Right renal pelvis (tissue), 4 donors: Measurements from ENCODE around the gene RECQL5. TPM values are rescaled to one million over a fixed set of nuclear protein-coding genes. Genes with fewer than 3 reads are reported as not detected.

ENCODE experiments used
- DNase-seq, 4 donors: peaks; one replicate each; pipeline ENCODE4 v3.0.0-alpha.2; 2013; ENCODE audit warnings: low read depth in 4 of 4, low spot score in 3 of 4, missing footprints in 1 of 4
- polyA plus RNA-seq, 4 donors: library from polyadenylated mRNA; unstranded; fragments of 120-200 nt; gene quantifications; one replicate each; pipeline ENCODE4 v1.2.1, GENCODE V29; 2013; ENCODE audit not compliant: insufficient read length in 4 of 4

Gene RECQL5
- 10 to 100 TPM; 33.7 to 46.5 (median 38.7) TPM for polyA plus RNA-seq

- peak; percentile 98 to 99 (median 98) for DNase-seq
Observed at GRCh38 chr17:75666959-75667790, at the start of gene RECQL5, which contains the start of gene SAP30BP. TSS of gene RECQL5 (minus strand) at chr17:75667154. CDS start at chr17:75666557, 597 bp downstream. TSS of gene SAP30BP (plus strand) at chr17:75667338. CDS start at chr17:75667373, 35 bp downstream.

DNA sequence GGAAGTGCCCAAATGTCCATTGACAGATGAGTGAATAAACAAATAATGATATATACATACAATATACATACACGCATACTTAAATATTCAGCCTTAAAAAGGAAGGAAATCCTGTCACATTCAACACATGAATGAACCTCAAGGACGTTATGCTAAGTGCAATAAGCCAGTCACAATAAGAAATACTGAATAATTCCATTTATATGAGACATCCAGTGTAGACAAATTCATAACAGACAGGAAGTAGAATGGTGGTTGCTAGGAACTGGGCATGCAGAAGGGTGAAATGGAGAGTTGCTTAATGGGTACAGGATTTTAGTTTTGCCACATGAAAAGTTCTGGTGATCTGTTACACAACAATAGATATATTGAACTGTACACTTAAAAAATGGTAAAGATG lies 45.5 kb upstream of the RECQL5 start:
- no peak for DNase-seq

DNA sequence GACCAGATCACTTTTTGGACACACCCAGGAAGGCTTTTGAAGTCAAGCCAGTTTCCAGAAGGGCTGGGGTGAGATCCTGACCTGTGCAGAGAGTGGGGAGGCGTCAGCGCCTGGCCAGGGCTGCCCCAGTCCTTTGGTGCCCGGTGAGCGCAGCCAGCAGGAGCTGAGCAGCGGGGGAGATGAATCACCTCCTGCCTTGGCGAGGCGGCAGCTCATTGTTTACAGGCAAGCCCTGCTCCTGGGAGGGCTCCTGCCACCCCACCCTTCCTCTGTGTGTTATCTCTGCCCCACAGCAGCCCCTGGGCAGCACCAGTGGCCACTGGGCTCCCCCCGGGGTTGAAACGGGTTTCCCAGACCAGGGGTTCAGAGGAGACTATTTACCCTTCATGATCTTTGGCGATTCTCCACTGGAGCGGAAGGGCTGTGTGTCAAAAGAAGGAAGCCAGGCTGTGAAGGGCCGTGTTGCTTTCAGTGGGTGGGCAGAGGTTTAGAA lies 40.2 kb upstream of the RECQL5 start:
- DNase-seq: no peak

DNA sequence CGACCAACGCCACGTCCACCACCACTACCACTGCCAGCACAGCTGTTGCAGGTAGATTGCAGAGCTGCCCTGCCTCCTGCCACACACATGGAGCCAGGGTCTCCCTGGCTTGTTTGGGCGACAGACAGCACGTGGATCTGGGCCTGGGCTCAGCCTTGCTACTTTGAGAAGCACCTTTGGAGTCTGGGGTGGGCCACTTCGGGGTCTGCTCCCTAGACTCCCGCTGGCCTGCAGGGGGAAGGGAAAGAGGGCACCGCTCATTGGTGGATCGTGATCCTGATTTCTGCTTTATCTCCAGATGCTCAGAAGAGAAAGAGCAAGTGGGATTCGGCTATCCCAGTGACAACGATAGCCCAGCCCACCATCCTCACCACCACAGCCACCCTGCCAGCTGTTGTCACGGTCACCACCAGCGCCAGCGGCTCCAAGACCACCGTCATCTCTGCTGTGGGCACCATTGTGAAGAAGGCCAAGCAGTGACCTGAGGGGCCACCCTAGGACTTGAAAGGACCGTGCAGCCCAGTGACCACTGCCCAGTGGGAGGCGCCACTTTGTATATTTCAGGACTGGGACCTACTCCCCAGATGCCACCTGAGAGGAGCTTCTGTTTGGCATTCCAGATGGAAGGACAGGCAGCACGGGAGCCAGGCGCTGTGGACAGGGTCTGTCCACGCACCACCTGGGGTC lies 39.2 kb upstream of the RECQL5 start:
- DNase-seq: no peak

DNA sequence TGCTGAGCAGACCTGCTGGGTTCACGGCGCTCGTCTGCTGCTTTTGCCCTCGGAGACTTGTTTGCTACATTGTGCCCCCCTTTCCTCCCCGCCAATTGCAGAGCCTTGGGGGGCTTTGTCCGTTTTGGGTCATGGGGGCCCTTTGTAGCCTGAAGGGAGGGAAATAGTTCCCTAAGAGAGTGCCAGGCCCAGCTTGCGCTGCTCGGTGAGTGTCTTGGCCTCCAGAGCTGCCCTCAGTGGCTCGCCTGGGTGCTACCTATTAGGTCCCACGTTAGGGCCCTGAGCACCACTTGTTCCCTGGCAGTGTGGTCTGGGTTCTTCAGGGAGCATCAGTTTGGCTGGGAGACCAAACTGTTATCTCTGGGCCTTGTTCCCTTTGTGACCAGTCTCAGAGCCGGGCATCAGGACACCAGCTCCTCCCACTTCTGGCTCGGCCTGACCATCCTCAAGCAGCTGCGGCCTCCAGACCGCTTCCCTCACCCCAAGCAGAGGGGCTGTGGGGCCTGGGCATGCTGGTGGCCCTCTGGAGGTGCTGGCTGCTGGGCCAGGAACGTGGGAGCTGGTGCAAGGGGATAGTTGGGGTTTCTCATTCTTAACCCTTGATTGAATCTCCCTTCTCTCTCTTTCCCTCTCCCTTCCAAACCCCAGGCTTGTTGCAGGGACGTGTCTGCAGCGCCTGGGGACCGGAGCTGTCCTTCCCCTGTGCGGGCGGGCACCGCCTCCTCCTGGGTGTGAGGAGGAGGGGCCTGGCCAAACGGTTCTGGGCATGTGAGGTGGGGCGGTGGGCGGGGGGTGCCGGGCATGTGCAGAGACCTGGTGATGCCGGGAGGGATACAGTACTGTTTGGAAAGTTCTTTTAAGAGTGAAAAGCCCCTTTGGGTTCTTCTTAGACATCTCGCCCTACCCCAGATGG lies 38.3 kb upstream of the RECQL5 start:
- DNase-seq: no peak

- DNase-seq: no peak
Observed at GRCh38 chr17:75703591-75703990, 36.6 kb upstream of the RECQL5 start.

DNA sequence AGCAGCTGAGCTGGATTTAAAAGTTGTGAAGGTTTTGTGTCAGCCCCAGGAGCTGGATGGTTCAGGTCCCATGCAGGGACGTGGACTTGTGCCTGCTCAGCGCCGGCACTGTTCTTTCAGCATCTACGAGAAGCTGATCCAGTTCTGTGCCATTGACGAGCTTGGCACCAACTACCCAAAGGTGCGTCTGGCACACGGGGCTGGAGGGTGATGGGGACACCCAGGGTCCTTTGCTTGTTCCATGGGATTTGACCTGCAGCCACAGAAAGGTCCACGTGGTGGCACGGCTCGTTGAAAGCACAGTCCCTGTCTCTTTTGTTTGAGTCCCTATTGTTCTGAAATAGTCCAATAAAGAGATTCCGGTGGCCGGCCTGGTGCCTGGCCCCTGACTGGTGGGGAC lies 36.2 kb upstream of the RECQL5 start:
- DNase-seq: no peak

DNA sequence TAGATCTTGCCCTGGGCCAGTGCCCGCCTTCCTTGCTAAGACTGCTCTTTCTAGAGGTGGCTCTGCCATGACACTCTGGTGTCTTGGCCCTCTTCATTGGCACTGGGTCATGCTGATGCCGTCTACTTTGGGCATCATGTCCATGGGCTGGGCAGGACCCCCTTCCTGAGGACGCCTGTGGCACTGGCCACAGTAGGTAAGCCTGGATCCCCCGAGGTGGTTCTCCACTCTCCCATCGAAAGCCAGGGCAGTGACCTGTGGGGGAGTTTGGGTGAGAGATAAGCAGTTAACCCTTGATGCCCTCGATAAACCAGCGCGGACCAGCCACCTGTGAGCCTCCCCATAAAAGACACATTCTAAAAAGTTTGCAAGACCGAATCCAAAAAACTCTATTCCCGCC lies 34.3 kb upstream of the RECQL5 start:
- DNase-seq: no peak

DNA sequence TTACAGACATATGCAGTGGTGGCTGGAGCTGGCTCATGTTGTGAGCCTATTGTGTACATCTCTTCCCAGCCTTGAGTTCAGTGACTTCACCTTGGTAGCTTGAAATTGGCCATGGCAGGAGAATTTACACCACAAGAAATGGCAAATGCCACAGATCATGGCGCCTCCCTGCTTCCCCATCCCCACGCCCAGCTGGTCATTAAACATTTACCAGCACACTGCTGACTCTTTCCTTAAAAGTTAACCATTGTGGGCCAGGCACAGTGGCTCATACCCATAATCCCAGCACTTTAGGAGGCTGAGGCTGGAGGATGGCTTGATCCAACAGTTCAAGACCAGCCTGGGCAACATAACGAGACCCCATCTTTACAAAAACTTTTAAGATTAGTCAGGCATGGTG lies 31.7 kb upstream of the RECQL5 start:
- no peak for DNase-seq

DNA sequence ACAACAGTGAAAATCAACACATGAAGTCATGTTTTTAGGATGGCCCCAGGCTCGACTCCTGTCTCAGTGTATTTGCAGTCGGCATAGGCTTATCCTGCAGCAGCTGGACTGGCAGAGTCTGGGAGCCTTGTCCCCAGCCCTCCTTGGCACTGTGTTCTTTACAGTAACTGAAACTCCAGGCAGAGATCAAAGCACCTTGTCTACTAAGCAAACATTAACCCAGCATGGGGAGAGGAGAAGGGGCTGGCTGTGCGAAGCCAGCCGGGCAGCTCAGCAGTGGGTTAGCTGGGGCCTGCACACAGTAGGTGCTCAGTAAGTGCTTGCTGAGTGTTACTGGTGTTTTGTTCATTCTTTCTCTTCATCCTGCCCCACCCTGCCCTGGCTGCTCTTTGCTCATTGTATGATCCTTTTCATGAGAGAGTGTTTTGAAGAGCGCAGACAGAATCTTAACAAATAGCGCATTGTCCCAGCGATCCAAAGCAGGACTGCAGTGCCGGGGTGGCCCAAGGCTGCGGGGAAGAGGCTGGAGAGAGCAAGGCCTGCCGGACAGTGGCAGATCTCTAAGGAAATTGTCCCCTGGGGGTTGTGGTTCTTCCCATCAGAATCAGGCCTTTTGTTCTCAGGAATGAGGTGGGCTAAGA lies 30.8 kb upstream of the RECQL5 start:
- no peak for DNase-seq

DNA sequence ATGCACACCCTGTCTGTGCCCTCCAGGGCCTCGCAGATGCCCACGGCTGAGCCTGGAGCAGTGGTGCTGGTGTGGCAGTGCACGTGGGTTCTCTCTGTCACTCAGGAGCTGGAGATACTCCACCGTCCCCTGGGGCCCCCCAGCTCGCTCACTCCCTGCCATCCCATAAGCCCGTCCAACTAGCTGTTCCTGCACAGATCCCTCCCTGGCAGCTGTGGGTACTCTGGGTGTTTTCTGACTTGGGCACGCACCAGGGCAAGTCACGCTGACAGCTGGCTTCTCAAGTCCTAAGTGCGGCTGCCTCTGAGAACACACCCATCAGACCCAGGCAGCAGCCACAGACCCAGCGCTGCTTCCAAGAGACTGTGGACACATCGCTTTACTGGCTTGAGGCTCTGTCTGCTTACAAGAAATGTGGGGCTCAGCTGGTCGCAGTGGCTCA lies 28.9 kb upstream of the RECQL5 start:
- no peak for DNase-seq

- no peak for DNase-seq
Observed at GRCh38 chr17:75695141-75695829, 28.3 kb upstream of the RECQL5 start.

- no peak for DNase-seq
Observed at GRCh38 chr17:75694536-75694935, 27.6 kb upstream of the RECQL5 start.

- no peak for DNase-seq
Observed at GRCh38 chr17:75693500-75694481, 26.8 kb upstream of the RECQL5 start.

DNA sequence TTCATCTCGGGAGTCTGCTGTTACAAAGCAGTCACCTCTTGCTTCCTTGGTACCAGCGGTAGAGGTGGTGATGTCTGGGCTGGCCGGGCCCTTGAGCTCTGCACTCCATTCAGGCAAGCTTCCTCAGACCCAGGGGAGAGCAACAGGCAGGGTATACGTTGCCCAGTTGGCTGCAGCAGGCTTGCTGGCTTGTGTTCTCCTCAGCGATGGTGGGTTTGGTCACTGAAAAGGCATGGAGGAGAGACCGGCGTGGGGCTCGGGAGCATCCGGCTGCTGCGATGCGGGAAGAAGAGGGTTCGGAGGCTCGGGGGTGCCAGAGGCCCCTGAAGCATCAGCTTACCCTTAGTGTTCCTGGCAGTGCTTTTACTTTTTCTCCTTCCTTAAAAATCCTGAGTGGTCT lies 26.0 kb upstream of the RECQL5 start:
- no peak for DNase-seq

- DNase-seq: no peak
Observed at GRCh38 chr17:75691801-75692626, 25.1 kb upstream of the RECQL5 start.

- no peak for DNase-seq
Observed at GRCh38 chr17:75691371-75691791, 24.4 kb upstream of the RECQL5 start.
